ENCODE results near the gene CMTM8.

Gene CMTM8

DNA sequence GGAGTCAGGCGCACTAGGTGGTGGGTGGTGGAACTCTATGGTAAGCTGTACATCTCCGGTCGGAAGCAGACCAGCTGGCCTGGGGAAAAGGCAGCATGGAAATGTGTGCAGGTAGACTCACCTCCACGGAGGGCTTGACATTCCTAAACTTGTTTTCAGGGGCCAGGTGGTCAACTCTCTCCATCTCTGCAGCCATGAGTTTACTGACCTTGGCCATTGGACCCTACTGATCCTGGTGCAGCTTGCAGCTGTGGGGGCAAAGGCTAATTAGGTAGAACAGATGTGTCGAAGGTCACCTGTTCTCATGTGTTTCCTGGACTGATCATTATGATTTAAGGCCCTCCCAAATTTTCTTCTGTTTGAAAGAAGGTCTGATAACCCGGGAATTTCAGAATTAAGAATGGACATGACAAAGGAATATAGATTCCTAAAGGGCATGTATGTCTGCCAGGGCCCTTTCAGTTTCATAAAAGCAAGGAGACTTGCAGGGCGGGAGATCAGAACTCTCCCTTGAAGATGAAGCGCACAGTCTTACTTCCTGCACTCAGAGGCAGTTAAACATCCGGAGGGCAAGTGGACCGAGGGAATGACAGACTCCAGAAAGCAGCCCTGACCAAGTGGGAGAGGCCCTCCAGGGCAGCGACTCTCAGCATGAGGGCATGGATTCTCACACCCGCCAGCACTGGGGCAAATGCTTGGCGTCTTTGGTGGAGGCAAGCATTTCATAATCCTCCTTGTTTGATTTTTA lies 97.1 kb downstream of the CMTM8 start:
- TF ChIP-seq, protein P1, sequence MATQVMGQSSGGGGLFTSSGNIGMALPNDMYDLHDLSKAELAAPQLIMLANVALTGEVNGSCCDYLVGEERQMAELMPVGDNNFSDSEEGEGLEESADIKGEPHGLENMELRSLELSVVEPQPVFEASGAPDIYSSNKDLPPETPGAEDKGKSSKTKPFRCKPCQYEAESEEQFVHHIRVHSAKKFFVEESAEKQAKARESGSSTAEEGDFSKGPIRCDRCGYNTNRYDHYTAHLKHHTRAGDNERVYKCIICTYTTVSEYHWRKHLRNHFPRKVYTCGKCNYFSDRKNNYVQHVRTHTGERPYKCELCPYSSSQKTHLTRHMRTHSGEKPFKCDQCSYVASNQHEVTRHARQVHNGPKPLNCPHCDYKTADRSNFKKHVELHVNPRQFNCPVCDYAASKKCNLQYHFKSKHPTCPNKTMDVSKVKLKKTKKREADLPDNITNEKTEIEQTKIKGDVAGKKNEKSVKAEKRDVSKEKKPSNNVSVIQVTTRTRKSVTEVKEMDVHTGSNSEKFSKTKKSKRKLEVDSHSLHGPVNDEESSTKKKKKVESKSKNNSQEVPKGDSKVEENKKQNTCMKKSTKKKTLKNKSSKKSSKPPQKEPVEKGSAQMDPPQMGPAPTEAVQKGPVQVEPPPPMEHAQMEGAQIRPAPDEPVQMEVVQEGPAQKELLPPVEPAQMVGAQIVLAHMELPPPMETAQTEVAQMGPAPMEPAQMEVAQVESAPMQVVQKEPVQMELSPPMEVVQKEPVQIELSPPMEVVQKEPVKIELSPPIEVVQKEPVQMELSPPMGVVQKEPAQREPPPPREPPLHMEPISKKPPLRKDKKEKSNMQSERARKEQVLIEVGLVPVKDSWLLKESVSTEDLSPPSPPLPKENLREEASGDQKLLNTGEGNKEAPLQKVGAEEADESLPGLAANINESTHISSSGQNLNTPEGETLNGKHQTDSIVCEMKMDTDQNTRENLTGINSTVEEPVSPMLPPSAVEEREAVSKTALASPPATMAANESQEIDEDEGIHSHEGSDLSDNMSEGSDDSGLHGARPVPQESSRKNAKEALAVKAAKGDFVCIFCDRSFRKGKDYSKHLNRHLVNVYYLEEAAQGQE (IDR thresholded peaks at IDR 0.05; ENCODE audit: insufficient read depth in 1 of 2, low read depth in 2 of 2, low read length in 2 of 2): no peak
- TF ChIP-seq TAF1 (IDR thresholded peaks at IDR 0.05; ENCODE audit: borderline replicate concordance, insufficient read depth, low read length): no peak
- no peak for TF ChIP-seq SIN3A (IDR thresholded peaks at IDR 0.05; ENCODE audit: borderline replicate concordance, insufficient read depth, low read length)
- TF ChIP-seq POLR2AphosphoS5 (IDR thresholded peaks at IDR 0.05; ENCODE audit: low read depth, low read length): no peak
- TF ChIP-seq FOXP2 (optimal IDR thresholded peaks at IDR 0.05; ENCODE audit: borderline replicate concordance, extremely low read depth, extremely low read length, insufficient read depth): no peak

DNA sequence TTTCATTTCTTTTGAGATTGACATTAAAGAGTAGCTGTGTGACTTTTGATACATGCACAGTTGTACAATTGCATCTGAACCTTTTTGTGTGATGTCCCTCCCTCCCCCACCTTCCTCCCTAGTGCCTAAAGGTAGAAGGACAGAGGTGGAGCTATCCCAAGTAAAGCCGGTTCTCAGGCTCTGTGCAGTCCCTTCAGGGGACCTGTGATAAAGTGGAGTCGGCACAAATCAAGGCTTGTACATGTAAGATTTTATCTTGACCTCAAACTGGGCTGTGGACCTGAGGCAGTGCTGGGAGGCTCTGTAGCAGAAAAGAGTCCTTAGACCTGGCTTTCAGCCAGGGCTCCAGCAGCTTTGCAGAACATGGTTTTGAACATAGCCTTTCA lies 97.6 kb downstream of the CMTM8 start:
- TF ChIP-seq, protein P1 (IDR thresholded peaks at IDR 0.05; ENCODE audit: insufficient read depth in 1 of 2, low read depth in 2 of 2, low read length in 2 of 2): no peak
- TF ChIP-seq TAF1 (IDR thresholded peaks at IDR 0.05; ENCODE audit: borderline replicate concordance, insufficient read depth, low read length) (no peak), POLR2AphosphoS5 (IDR thresholded peaks at IDR 0.05; ENCODE audit: low read depth, low read length) (no peak), FOXP2 (optimal IDR thresholded peaks at IDR 0.05; ENCODE audit: borderline replicate concordance, extremely low read depth, extremely low read length, insufficient read depth) (no peak), SIN3A (IDR thresholded peaks at IDR 0.05; ENCODE audit: borderline replicate concordance, insufficient read depth, low read length) (no peak)

DNA sequence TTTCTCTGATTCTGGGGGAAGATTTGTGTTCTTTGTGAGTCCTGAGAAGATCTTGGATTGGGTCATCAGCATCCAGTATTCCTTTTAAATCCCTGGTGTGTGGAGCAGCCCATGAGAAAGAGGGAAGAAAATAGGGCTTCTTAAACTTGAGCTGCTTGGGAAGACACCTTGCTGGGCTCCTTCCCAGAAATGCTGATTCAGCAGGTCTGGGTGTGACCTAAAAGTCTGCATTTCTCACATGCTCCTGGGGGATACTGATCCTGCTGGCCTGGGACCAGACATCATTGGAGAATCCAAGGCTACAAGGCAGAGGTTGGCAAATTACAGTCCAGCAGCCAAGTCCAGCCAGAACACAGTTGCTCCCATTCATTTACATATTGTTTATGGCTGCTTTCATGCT lies 99.0 kb downstream of the CMTM8 start:
- TF ChIP-seq SIN3A (IDR thresholded peaks at IDR 0.05; ENCODE audit: borderline replicate concordance, insufficient read depth, low read length) (no peak), FOXP2 (optimal IDR thresholded peaks at IDR 0.05; ENCODE audit: borderline replicate concordance, extremely low read depth, extremely low read length, insufficient read depth) (no peak)

DNA sequence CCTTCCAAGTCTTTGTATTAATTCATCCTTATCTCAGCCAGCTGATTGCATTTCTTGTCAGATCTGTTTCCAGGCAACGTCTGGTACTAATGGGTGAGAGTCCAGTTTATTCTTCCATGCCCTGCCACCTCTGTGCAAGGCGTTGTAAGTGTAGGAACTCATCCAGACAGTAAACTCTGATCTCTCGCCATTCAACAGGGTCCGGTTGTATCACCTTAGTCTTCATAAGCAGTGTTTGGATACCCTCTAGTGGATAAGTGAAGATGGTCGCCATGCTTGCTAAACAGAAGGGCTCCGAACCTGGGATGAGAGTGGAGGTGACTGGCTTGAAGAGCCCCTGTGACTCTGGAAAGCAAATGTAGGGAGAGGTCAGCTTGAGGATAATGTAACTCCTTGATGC lies 101.6 kb downstream of the CMTM8 start:
- TF ChIP-seq POLR2AphosphoS5 (IDR thresholded peaks at IDR 0.05; ENCODE audit: low read depth, low read length) (no peak), FOXP2 (optimal IDR thresholded peaks at IDR 0.05; ENCODE audit: borderline replicate concordance, extremely low read depth, extremely low read length, insufficient read depth) (no peak), SIN3A (IDR thresholded peaks at IDR 0.05; ENCODE audit: borderline replicate concordance, insufficient read depth, low read length) (no peak), TAF1 (IDR thresholded peaks at IDR 0.05; ENCODE audit: borderline replicate concordance, insufficient read depth, low read length) (no peak)
- TF ChIP-seq, protein P1 (IDR thresholded peaks at IDR 0.05; ENCODE audit: insufficient read depth in 1 of 2, low read depth in 2 of 2, low read length in 2 of 2): no peak

DNA sequence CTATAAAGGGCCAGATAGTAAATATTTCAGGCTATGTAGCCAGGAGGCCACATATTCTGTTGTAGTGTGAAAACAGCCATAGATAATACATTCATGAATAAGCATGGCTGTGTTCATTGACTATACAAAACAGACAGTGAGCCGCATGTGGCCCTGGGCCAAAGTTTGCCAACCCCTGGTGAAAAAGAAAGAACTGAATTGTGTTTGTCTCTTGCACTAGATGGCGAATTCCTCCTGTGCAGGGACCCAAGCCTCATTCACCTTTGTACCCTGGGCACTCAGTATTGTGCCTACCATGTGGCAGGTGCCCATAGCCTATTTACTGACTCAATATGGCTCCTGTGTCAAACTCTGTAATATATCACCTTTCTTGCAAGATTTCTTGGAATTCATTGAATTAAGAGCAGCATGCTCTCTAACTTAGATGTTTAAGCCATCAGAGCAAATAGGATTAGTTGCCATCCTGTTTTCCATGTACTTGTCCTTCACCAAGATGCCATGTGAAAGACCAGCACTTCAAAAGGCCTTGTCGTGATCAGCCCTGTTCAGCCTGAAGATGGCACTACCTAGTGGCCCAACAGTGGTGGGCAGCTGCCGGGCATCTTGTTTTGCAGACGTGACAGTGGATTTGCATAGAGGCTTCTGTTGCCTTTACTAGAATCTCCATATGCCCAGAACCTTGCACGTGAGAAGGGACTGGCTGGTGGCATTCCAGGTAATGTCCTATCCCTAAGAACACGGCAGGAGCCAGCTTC lies 102.3 kb downstream of the CMTM8 start:
- TF ChIP-seq SIN3A (IDR thresholded peaks at IDR 0.05; ENCODE audit: borderline replicate concordance, insufficient read depth, low read length) (no peak), TAF1 (IDR thresholded peaks at IDR 0.05; ENCODE audit: borderline replicate concordance, insufficient read depth, low read length) (no peak), FOXP2 (optimal IDR thresholded peaks at IDR 0.05; ENCODE audit: borderline replicate concordance, extremely low read depth, extremely low read length, insufficient read depth) (no peak), POLR2AphosphoS5 (IDR thresholded peaks at IDR 0.05; ENCODE audit: low read depth, low read length) (no peak)
- TF ChIP-seq, protein P1 (IDR thresholded peaks at IDR 0.05; ENCODE audit: insufficient read depth in 1 of 2, low read depth in 2 of 2, low read length in 2 of 2): no peak
